Measurements from ENCODE around the gene FGF22.

- TF ChIP-seq ELK1 (IDR thresholded peaks at IDR 0.05; ENCODE audit: low read depth, low read length) = no peak
- no peak for TF ChIP-seq BCLAF1 (IDR thresholded peaks at IDR 0.05)
- TF ChIP-seq RFX5 (IDR thresholded peaks at IDR 0.05; ENCODE audit: low read depth, low read length) = no peak
- no peak for TF ChIP-seq ZNF274 (IDR thresholded peaks at IDR 0.05; ENCODE audit: insufficient read depth, insufficient read length)
- no peak for TF ChIP-seq REST (IDR thresholded peaks at IDR 0.05; ENCODE audit: low read depth, low read length)
- TF ChIP-seq CTCF (IDR thresholded peaks at IDR 0.05 in 2 of 3, conservative IDR thresholded peaks at IDR 0.05 in 1 of 3; ENCODE audit: control insufficient read depth in 2 of 3, extremely low read depth in 1 of 3, insufficient read depth in 1 of 3, low read depth in 3 of 3, low read length in 3 of 3) = no peak
- no peak for TF ChIP-seq POLR2A (IDR thresholded peaks at IDR 0.05; ENCODE audit: low read depth, low read length)
- TF ChIP-seq POLR2AphosphoS5 (IDR thresholded peaks at IDR 0.05; ENCODE audit: low read length) = no peak
- TF ChIP-seq EP300 (IDR thresholded peaks at IDR 0.05; ENCODE audit: borderline replicate concordance in 1 of 2, control insufficient read depth in 1 of 2, low read depth in 2 of 2, low read length in 2 of 2) = no peak
- TF ChIP-seq KAT2A (conservative IDR thresholded peaks at IDR 0.05; ENCODE audit: control insufficient read depth, low read depth, low read length) = no peak
- no peak for TF ChIP-seq ZBTB33 (IDR thresholded peaks at IDR 0.05)
- TF ChIP-seq NFYA (IDR thresholded peaks at IDR 0.05; ENCODE audit: borderline replicate concordance, low read depth, low read length) = no peak
- TF ChIP-seq USF1 (IDR thresholded peaks at IDR 0.05; ENCODE audit: borderline replicate concordance, extremely low read length, insufficient read depth, low read depth, low read length) = no peak
Measured at GRCh38 chr19:619286-620002, 20.2 kb upstream of the FGF22 start.

Measured in GM12878 (cell line).